ENCODE data around the gene RNU7-1. TPM values are rescaled to one million over a fixed set of nuclear protein-coding genes. Genes with fewer than 3 reads are reported as not detected.
A peak's percentile ranks its signal among the peaks of the same experiment; 100 is the strongest.

RNU7-1 gene
- polyA plus RNA-seq, 2 of the 4 experiments (the other 2 are of a cell fraction), result not detected

GRCh38 chr12:6965714-6966113 lies 22.1 kb downstream of the RNU7-1 start:
- Histone ChIP-seq H3K4me3 (no peak overlapping the region), H3K4me2 (no peak overlapping the region), H3K9me3 (no peaks in the 10 kb centered on the region), H3K4me1 (peaks cover 51% of the 10 kb centered on the region), H3K27ac (peak overlapping the region; percentile 29 to 99; a peak in 4 of 6 replicates)
- 67% methylated on average over 4 of the region's 4 CpGs for WGBS (ENCODE audit: missing lambda C conversion rate)
- ChIA-PET POLR2A (interaction anchor here (1.4 to 9.0 kb wide), 3 partner anchors 21 to 97 kb away, joined by 4 to 174 read pairs (median 7); partner anchors contain the start of genes C12orf57, LPCAT3 and RNU7-1), CTCF (interaction anchor here (1.3 to 11.2 kb wide), 11 partner anchors 11 to 147 kb away, joined by 3 to 354 read pairs (median 6); partner anchors contain the start of genes C12orf57, C1RL, PTPN6 and RNU7-1)
- FAIRE-seq (no peak), ATAC-seq (no peak), DNase-seq (ENCODE audit: low read depth in 1 of 2, low spot score in 1 of 2) (no peak)
- no peak for TF ChIP-seq PBX3 (IDR thresholded peaks at IDR 0.05)
- TF ChIP-seq EHF (CRISPR knock-in tag; IDR thresholded peaks at IDR 0.05), result no peak
- no peak for TF ChIP-seq TP53 (CRISPR knock-in tag; IDR thresholded peaks at IDR 0.05)
- TF ChIP-seq MAZ (IDR thresholded peaks at IDR 0.05; ENCODE audit: borderline replicate concordance, low read depth, low read length), result no peak
- no peak for TF ChIP-seq POLR2AphosphoS2 (conservative IDR thresholded peaks at IDR 0.05; ENCODE audit: low read length)
- no peak for TF ChIP-seq CHD4 (IDR thresholded peaks at IDR 0.05; ENCODE audit: borderline replicate concordance)
- TF ChIP-seq HOXB5 (CRISPR knock-in tag; IDR thresholded peaks at IDR 0.05), result no peak
- TF ChIP-seq TFCP2L1 (CRISPR knock-in tag; IDR thresholded peaks at IDR 0.05), result no peak
- TF ChIP-seq RCOR1 (IDR thresholded peaks at IDR 0.05; ENCODE audit: low read depth, low read length), result no peak
- TF ChIP-seq ELK1 (IDR thresholded peaks at IDR 0.05; ENCODE audit: low read depth, low read length), result no peak
- TF ChIP-seq NPAS2 (CRISPR knock-in tag; IDR thresholded peaks at IDR 0.05; ENCODE audit: borderline replicate concordance), result no peak
- TF ChIP-seq ATOH8 (CRISPR knock-in tag; IDR thresholded peaks at IDR 0.05; ENCODE audit: low read depth), result no peak
- TF ChIP-seq RARB (CRISPR knock-in tag; IDR thresholded peaks at IDR 0.05), result no peak
- TF ChIP-seq ZFP36 (IDR thresholded peaks at IDR 0.05; ENCODE audit: borderline replicate concordance, partially characterized antibody), result no peak
- no peak for TF ChIP-seq MYC (IDR thresholded peaks at IDR 0.05; ENCODE audit: borderline replicate concordance, low read length)
- TF ChIP-seq RNF2 (IDR thresholded peaks at IDR 0.05; ENCODE audit: borderline replicate concordance, low read depth), result no peak
- TF ChIP-seq RFX5 (IDR thresholded peaks at IDR 0.05), result no peak
- no peak for TF ChIP-seq POLR2A (IDR thresholded peaks at IDR 0.05; ENCODE audit: low read length)
- TF ChIP-seq CBX8 (IDR thresholded peaks at IDR 0.05), result no peak

- H3K4me3 ChIP-seq, result no peak overlapping the region
- WGBS (ENCODE audit: missing lambda C conversion rate), result 90% methylated on average over 7 of the region's 7 CpGs
- FAIRE-seq, result no peak
- ATAC-seq, result no peak
- DNase-seq (ENCODE audit: low read depth in 1 of 2, low spot score in 1 of 2), result no peak
- ChIA-PET CTCF (interaction anchor here (0.8 to 11.2 kb wide), 9 partner anchors 14 to 147 kb away, joined by 3 to 354 read pairs (median 6); partner anchors contain the start of genes C12orf57, RNU7-1 and SPSB2), POLR2A (interaction anchor here (9.0 kb wide), 1 partner anchor 21 kb away, joined by 174 read pairs; the partner anchor contains the start of genes C12orf57 and RNU7-1)
- TF ChIP-seq CEBPB (IDR thresholded peaks at IDR 0.05) (no peak), RNF2 (IDR thresholded peaks at IDR 0.05; ENCODE audit: borderline replicate concordance, low read depth) (no peak), REST (IDR thresholded peaks at IDR 0.05) (no peak), JUN (IDR thresholded peaks at IDR 0.05) (no peak), FOXS1 (CRISPR knock-in tag; IDR thresholded peaks at IDR 0.05) (no peak), GATA3 (IDR thresholded peaks at IDR 0.05; ENCODE audit: borderline replicate concordance) (no peak), BCL3 (IDR thresholded peaks at IDR 0.05) (no peak), KDM5A (IDR thresholded peaks at IDR 0.05) (no peak), PHF8 (IDR thresholded peaks at IDR 0.05; ENCODE audit: borderline replicate concordance, low read depth) (no peak), RARB (CRISPR knock-in tag; IDR thresholded peaks at IDR 0.05) (no peak), HMGXB4 (CRISPR knock-in tag; IDR thresholded peaks at IDR 0.05; ENCODE audit: borderline replicate concordance) (no peak), RCOR1 (IDR thresholded peaks at IDR 0.05; ENCODE audit: low read depth, low read length) (no peak), RFX5 (IDR thresholded peaks at IDR 0.05) (no peak)
- H3K27ac ChIP-seq, result no peak overlapping the region
- peaks cover 44% of the 10 kb centered on the region for H3K4me1 ChIP-seq
- no peaks in the 10 kb centered on the region for H3K9me3 ChIP-seq
- H3K4me2 ChIP-seq, result no peak overlapping the region
Observed at GRCh38 chr12:6966351-6966750, 22.7 kb downstream of the RNU7-1 start.

Data from A549 (cell line).